ENCODE measurements around the gene SLF2. TPM values are rescaled to one million over a fixed set of nuclear protein-coding genes. Genes with fewer than 3 reads are reported as not detected.
A peak's percentile ranks its signal among the peaks of the same experiment; 100 is the strongest.

SLF2 gene
- total and polyA plus RNA-seq, 9 of the 15 experiments (the other 6 are each of a cell fraction or from before 2014, with no cell fraction given): 1.7 to 18.4 (median 7.8) TPM

- TF ChIP-seq HBP1 (CRISPR knock-in tag; IDR thresholded peaks at IDR 0.05) (no peak), ZBTB7A (IDR thresholded peaks at IDR 0.05; ENCODE audit: borderline replicate concordance, control insufficient read depth, low read depth, low read length) (no peak), RBM14 (IDR thresholded peaks at IDR 0.05; ENCODE audit: borderline replicate concordance, insufficient read depth, low read depth, low read length) (no peak), ZNF668 (CRISPR knock-in tag; IDR thresholded peaks at IDR 0.05) (no peak), HMGN3 (IDR thresholded peaks at IDR 0.05; ENCODE audit: borderline replicate concordance, extremely low read depth, insufficient read length, low read depth, low read length) (no peak), ZNF77 (CRISPR knock-in tag; IDR thresholded peaks at IDR 0.05) (no peak), L3MBTL2 (IDR thresholded peaks at IDR 0.05) (no peak; the same call in 1 of the 2 replicates), HDAC1 (IDR thresholded peaks at IDR 0.05) (0 out of 4 replicates have a peak, but pooled peaks of 1 of the 2 experiments have one; percentile 7), IFI16 (CRISPR knock-in tag; IDR thresholded peaks at IDR 0.05) (no peak), ETS2 (tag; IDR thresholded peaks at IDR 0.05; ENCODE audit: borderline replicate concordance, poor library complexity, severe bottlenecking) (no peak), ZMIZ1 (IDR thresholded peaks at IDR 0.05; ENCODE audit: low read depth in 2 of 2, low read length in 2 of 2) (no peak), COPS2 (conservative IDR thresholded peaks at IDR 0.05) (no peak), USF1 (CRISPR knock-in tag; IDR thresholded peaks at IDR 0.05) (peak; percentile 23; the same call in 1 of the 2 replicates)
These were observed 56.1 kb downstream of the SLF2 start (continued) for GRCh38 chr10:100968863-100969186.
